ENCODE data around the gene JADE3.

The JADE3 gene

DNA sequence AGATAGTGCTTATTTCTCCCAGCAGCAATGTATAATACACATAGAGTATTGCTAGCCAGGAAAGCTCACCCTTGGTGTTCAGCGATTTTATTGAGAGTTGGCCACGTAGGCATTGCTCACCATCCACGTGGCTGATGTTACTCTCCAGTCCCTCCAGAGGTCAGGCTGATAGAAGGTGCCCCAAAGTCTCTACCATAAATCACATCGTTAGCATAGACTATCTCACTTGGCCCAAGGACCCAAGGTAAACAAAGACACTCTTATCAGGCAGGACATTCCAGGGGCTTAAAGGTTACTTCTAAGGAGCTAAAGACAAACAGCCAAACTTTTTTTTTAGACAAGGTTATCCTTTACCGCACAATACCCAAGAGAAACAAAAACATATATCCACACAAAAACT lies 135.8 kb downstream of the JADE3 start:
- no peak for DNase-seq

DNA sequence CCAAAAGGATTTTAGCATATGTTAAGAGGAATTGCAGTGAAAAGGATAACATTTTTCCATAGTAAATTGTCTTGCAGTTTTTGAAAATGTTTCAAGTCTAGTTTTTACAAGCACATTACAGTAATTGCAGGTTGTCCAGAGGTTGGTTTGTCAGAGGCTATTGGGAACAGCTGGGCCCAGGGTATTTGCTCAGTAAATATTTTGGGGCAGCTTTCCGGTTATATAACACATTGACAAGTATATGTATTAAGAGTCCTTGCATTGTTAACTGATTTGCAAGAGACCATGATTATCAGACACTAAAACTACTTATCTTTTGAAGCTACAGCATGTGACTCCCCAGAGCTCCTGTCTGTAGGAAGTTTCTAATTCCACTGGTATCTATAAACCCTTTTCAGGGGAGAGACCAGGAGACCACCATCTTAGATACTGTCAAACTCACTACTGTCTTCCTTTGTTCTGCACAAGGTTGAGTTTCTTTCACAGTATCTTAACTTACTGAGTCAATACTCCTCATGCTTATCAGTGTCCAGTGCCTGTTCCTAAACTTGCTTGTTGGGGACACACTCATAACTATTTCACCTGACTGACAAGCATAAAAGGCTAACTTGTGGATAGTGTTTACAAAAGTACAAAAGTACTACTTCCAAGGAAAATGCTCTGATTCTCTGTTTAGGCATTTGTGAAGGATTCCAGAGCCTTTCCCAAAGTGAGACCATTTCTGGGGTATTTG lies 147.1 kb downstream of the JADE3 start:
- no peak for DNase-seq

DNA sequence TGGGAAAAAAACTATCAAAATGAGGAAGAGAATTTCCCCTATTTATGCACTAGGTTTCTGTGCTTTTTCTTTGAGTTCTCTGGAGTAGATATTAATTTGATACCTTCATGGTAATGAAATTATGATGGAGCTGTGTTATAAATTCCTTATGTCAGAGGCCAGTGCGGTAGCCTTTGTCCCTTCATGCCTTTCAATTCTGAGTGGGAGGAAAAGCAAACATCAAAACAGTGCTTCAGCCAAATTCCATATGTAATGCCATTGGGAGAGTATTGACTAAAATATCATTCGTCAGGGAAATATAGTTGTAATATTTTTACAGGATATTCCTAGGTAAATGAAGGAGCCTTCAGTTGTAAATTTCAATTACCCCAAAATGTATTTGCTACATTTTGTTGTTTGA lies 148.5 kb downstream of the JADE3 start:
- DNase-seq = no peak

DNA sequence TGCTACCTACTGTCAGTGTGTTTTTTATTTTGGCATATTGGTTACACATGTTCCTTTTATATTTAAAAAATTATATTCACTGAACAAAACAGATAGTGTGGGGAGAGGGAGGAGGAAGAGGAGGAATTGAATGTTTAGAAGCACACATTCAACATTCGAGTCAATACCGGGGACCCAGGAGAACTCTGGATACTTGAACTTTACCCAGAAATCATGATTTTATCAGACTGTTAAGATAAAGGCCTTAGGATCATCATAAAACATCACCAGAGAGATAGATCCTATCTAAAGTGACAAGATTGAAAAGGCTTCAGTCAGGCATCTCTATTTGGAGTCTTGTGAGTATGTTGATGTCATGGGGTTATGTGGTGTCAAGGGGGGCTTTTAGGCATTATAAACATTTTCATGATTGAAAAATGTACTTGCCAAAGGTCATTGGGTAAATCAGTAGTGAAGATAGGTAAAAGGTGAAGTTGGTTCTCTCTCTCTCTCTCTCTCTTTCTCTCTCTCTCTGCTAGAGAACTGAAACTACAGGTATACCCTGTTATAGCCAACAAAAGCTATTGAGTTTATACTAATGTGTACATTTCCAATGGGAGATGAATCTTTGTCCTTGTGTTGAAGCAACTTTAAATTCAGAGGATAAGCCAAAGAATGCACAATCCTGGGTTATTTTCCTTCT lies 149.2 kb downstream of the JADE3 start:
- no peak for DNase-seq

DNA sequence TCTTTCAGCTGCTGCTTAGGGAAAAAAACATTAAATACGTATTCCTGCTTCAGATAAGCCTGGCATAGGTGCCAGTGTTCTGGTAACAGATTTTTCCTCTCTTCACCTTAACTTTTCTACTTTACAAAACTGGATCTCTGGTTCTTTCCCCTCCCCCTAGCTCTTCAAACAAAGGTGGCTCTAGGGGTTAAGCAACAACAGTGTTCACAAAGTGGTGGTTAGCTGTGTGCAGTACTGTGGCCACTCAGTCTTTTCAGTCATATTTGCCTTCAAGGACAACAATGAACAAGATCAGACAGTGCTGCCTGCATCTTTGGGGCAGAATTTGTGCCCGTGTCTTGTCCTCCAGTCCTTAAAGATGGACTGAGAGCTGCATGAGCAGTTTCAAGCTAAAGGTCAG lies 151.0 kb downstream of the JADE3 start:
- no peak for DNase-seq

DNA sequence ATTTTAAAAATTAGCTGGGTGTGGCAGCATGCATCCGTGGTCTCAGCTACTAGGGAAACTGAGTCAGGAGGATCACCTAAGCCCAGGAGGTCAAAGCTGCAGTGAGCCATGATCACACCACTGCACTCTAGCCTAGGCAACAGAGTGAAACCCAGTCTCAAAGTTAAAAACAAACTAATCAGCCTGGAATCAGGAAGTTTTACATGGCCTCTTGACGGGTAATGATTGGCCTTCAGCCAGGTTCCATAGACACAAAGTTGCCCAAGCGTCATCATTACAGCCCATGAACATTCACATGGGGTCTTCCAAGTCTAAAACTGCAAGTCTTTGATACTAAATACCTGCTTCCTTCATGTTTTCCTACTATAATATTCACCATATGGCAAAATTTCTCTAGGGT lies 156.0 kb downstream of the JADE3 start:
- no peak for DNase-seq

DNA sequence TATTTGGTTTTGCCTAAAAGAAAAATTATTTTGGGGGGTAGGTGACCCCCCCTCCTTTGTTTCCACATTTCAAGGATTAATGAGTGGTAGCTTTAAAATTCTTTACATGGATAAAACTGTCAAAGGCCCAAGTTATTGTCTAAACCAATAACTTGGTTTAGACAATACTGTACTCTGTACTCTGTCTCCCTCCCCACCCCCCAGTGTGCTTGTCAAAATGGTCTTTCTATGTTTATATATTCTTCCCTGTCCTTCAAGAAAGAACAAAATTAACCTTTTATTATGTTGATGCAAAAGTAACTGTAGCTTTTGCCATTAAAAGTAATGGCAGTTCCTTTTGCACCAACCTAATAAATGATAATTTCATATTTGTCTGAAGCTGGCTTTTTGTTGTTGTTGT lies 156.5 kb downstream of the JADE3 start:
- DNase-seq = no peak

DNA sequence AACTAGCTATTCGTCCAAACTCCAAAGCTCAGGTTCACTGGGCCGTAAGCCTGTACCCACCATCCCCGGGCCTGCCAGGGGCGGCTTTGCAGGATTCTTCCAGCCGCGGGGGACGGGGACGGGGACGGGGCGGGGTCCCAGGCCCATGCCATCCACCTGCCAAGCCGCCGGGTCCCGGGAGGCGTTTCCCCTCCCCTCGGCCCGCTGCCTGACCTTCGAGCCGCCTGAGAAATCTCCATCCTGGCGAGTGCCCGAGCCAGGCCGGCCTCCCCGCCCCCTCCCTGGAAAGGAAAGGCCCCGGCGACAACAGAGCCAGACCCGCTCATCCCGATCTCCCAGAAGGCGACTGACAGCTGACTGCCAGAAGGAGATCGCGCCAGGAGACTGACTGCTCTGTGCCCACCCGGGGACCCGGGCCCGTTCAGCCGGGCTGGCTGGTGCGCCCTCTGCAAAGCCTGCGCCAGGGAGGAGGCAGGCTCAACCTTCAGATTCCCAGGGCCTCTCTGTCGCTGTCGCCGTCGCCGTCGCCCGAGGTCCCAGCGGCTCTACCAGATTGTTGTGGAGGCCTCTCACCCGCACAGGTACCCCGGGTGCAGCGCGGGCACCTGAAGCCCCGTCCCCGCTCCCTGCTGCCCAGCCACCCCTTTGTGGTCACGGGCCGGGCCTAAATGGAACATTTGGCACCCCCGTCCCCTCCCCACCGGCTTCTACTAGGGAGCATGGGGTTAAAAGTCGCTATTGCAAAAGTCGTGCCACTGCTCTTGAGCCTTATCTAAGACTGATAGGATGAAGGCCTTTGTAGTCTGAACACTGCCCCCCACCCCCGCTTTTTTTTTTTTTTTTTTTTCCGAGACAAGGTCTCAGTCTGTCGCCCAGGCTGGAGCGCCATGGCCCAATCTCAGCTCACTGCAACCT lies 166.2 kb downstream of the JADE3 start, which contains the start of gene RGN:
Gene RGN, plus strand, starts transcription at position 315 of the 915 bp plus-strand sequence. CDS start 2,702 bp downstream, outside the sequence.
- DNase-seq = no peak

DNA sequence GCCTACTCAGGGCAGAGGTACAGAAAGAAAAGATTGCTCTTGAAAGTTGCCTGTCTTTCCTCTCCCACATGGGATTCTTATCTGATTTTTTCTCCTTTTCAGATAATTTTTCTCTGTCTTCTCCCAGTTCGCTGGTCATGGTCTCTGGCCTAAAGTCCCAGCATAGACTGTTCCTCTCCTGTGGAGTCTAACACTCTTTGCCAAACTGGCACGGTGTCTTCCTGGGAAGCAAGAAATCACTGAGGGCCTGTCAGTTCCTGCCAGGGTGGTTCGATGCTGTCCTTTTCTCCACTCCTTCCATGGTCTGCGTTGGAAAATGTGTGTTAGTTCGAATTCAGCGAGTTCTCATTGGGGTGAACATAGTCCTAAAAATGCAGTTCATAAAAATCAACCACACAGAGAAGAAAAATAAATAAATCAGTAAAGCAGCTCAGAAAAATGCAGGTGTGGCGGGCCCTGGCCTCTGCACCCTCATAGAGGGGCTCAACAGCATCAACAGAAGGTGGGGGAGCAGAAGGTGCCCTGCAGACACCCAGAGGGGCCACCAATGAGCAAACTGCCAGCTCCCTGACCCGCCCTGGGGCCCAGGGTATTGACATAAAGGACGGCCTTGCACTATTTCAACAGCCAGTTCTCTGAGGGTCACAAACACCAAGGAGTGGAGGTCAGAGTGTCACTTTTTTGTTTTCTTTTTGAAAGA lies 168.1 kb downstream of the JADE3 start:
- DNase-seq = no peak

DNA sequence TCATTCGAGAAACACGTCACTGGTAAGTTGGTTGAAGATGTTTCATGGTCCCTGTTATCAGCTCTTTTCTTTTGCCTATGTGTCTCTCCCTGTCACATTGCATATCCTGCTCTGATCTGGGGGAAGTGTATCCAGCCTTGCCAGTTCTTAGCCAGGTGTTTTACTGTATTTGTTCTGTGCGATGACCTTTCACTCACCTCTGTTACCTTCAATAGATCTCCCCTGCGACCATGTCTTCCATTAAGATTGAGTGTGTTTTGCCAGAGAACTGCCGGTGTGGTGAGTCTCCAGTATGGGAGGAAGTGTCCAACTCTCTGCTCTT lies 168.7 kb downstream of the JADE3 start:
- no peak for DNase-seq

DNA sequence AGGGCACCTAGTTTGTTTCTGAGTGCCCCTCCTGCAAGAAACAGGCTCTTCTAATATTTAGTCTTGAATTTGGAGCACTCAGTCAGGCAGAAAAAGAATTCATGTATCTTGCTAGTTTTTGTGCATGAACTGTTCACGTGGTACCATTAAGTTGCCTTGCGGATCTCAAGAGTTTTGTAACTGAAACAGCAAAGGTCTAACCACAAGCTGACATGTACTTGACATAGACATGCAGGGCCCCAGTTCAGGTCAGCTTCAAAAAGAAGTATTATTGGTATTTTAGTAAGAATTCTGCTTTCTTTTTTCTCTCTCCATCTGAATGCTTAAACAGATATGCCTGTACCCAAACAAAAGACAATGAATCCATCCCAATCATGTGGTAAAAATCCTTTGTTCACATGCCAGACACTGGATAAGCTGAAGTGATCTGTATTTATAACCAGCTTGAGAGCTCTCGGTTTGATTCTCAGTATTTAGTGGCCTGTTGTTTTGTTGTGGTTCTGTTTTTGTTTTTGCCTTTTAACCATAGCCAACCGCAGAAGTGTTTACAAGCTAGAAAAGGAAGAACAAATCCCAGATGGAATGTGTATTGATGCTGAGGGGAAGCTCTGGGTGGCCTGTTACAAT lies 179.0 kb downstream of the JADE3 start:
- DNase-seq = no peak

DNA sequence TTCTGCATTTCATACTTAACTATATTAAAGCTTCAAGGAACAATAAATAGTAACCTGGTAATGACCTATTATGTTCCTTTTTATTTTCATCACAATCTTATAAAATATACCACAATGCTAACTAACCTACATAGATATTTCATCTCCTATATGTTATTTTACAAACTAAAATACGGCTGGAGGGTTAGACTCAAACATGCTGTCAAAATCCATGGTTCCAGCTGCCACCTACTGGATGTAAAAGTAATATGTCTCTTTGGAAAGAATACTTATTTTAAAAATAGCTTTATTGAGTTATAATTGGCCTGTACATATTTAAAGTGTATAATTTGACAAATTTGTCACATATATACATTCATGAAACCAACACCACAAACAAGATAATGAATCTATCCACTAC lies 181.0 kb downstream of the JADE3 start:
- DNase-seq = no peak

DNA sequence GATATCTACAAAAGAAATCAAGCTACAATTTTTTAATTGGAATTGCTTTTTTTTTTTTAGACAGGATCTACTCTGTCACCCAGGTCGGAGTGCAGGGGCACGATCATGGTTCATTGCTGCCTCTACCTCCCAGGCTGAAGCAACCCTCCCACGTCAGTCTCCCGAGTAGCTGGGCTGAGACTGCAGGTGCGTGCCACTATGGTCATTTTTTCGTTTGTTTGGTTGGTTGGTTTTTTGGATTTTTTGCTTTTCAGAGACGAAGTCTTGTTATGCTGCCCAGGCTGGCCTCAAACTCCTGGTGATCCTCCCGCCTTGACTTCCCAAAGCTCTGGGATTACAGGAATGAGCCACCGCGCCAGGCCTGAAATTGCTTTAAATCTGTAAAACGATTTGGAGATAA lies 181.6 kb downstream of the JADE3 start:
- no peak for DNase-seq

DNA sequence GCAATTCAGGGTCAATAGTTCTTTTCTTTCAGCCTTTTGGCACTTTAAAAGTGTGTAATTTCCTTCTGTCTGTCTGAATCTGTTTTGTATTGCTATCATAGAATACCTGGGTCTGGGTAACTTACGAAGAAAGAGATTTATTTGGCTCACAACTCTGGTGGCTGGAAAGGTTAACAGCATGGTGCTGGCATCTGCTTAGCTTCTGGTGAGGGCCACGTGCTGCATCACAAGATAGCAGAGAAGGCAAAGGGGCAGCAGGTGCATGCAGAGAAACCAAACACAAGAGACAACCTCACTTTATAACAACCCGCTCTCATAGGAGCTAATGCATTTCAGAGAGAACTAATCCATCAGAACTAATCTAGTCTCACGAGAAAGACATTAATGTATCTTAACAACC lies 184.8 kb downstream of the JADE3 start:
- DNase-seq = no peak

DNA sequence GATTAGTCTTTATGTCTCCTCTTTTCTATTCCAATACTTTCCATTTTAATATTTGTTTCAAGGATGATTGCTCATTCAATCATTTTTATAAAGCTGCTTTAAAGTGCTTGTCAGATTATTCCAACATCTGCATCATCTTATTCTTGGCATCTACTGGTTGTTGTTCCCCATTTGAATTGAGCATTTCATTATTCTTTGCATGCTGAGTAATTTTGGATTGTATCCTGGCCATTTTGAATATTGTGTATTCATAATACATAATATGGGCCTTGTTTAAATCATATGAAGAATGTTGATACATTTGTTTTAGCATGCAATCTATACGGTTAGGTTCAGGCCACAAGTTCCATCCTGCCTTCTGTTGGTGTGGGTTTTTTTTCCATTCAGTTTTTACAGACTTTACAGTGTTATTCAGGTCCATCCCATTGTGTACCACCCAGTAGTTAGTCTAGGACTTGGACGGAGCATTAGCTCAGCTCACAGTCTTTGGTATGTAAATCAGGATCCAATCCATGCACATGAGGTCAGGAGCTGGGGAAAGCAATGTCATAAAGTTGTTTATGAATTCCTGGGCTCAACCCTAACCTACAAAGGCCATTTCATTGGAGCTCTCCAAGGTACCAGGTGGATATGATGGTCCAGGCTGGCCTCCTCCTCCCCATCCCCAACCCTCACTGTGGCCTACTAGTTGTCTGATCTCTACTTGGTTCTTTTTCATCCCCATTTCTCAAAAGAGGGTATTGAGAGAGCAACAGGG lies 186.3 kb downstream of the JADE3 start:
- DNase-seq = no peak

DNA sequence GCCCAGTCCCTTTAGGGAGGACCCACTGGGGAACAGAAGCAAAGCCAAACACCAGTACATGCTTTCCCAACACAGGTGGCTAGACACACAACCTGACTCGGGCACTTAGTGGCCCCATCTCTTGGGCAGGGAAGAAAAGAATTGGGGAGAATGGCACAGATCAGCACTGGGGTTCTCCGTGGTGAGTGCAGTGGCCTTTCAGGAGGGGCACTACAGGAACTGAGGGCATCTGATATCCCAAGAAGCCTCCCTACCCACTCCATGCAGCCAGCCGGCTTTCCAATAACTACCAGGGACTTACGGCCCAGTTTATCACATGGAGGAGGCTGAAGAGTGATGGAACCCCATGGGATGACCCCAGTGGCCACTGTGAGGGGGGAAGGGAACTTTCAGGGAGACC lies 189.0 kb downstream of the JADE3 start:
- DNase-seq = no peak
